ENCODE results near the gene SCART1. TPM values are rescaled to one million over a fixed set of nuclear protein-coding genes. Genes with fewer than 3 reads are reported as not detected.

The SCART1 gene
- total and polyA plus RNA-seq, 11 donors, result 0.08 to 1.3 (median 0.34) TPM

- Histone ChIP-seq H3K4me1 (peaks cover 0 to 6% (median 0%) of the 10 kb centered on the region in 12 donors), H3K36me3 (no peaks in the 10 kb centered on the region), H3K4me3 (no peak overlapping the region), H3K9me3 (peaks cover 0 to 38% (median 32%) of the 10 kb centered on the region in 12 donors), H3K27ac (no peak overlapping the region), H3K27me3 (peaks cover 0 to 16% (median 0%) of the 10 kb centered on the region in 9 donors)
- no peak for TF ChIP-seq CTCF (IDR thresholded peaks at IDR 0.05)
- 44 to 62% (median 54%) methylated on average over 32 to 80 of the region's 80 CpGs for WGBS, 4 donors
- DNase-seq, result peak in 1 of 5 donors; percentile 47
- no peak for ATAC-seq
- intact Hi-C loops (cut with DNase I), result no loop called here
These were observed 7.7 kb upstream of the SCART1 start for GRCh38 chr10:133445751-133446708.

DNA sequence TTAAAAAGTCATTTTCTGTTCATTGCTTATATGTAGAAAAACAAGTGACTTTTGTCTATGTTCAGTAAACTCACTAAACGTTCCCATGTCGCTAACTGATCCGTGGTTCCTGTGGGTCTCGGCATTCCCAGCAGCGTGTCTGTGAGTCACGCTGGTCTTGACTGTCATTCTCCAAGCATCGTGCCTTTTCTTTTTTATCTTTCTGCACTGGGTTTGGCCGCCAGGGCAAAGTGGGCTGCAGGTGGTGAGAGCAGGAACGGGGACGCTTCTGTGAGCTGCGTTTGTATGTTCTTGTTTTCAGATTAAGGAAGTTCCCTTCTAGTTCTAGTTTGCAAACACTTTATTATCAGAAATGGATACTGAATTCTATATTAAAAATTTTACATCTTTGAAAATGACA is 6.8 kb upstream of the SCART1 start:
- intact Hi-C loops (cut with DNase I), result no loop called here
- no peak for TF ChIP-seq CTCF (IDR thresholded peaks at IDR 0.05)
- no peak for TF ChIP-seq POLR2A (IDR thresholded peaks at IDR 0.05)

GRCh38 chr10:133448120-133448519 is 5.6 kb upstream of the SCART1 start:
- Histone ChIP-seq H3K36me3 (no peaks in the 10 kb centered on the region), H3K9me3 (peaks cover 0 to 38% (median 32%) of the 10 kb centered on the region in 12 donors), H3K27me3 (peaks cover 0 to 16% (median 0%) of the 10 kb centered on the region in 9 donors), H3K4me3 (no peak overlapping the region), H3K27ac (no peak overlapping the region), H3K4me1 (no peaks in the 10 kb centered on the region)
- no peak for TF ChIP-seq CTCF (IDR thresholded peaks at IDR 0.05)
- TF ChIP-seq POLR2A (IDR thresholded peaks at IDR 0.05), result no peak
- DNase-seq, result no peak
- intact Hi-C loops (cut with DNase I), result no loop called here
- no peak for ATAC-seq

More for the DNA sequence above, 6.8 kb upstream of the SCART1 start:
- no peak for ATAC-seq
- Histone ChIP-seq H3K27me3 (peaks cover 0 to 16% (median 0%) of the 10 kb centered on the region in 9 donors), H3K4me3 (no peak overlapping the region), H3K36me3 (no peaks in the 10 kb centered on the region), H3K4me1 (peaks cover 0 to 5% (median 0%) of the 10 kb centered on the region in 12 donors), H3K27ac (no peak overlapping the region), H3K9me3 (peaks cover 0 to 38% (median 32%) of the 10 kb centered on the region in 12 donors)
- WGBS, 4 donors, result 83 to 88% (median 84%) methylated on average over 11 of the region's 11 CpGs
- no peak for DNase-seq

DNA sequence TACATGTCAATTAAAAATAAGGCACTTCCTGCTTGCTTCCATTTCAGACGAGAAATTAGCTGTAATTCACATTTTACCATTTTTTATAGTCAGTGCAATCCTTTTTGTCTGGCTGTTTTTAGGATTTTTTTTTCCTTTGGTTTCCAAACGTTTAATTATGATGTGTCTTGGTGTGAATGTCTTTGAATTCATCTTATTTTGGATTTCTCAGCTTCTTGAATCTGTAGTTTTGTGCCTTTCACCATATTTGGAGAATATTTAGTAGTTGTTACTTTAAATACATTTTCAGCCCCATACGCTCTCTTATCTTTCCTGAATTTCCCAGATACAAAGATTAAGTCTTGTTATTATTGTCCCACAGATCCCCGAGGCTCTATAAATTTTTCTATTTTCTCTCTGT is 2.4 kb upstream of the SCART1 start:
- ATAC-seq, result no peak
- no peaks in the 10 kb centered on the region for H3K27me3 ChIP-seq
- intact Hi-C loops (cut with DNase I), result no loop called here
- DNase-seq, result no peak
- no peak overlapping the region for H3K27ac ChIP-seq
- H3K4me3 ChIP-seq, result no peak overlapping the region
- TF ChIP-seq POLR2A (IDR thresholded peaks at IDR 0.05), result no peak
- no peak for TF ChIP-seq CTCF (IDR thresholded peaks at IDR 0.05)
- WGBS, 4 donors, result 53 to 60% (median 58%) methylated on average over 4 of the region's 4 CpGs
- H3K4me1 ChIP-seq, result no peaks in the 10 kb centered on the region
- H3K9me3 ChIP-seq, result peaks cover 0 to 38% (median 29%) of the 10 kb centered on the region in 12 donors
- H3K36me3 ChIP-seq, result no peaks in the 10 kb centered on the region

All from heart left ventricle (tissue), 16 donors.